CD4-positive, alpha-beta T cell treated with Interleukin-6 at 100 ng/mL for 8 hours (primary cell): ENCODE measurements around the gene PLEKHG4B.

Source experiments
- DNase-seq: peaks from one replicate; pipeline ENCODE4 v3.0.0-alpha.2; 2020; ENCODE audit warnings: mixed read lengths, low spot score

The PLEKHG4B gene

DNA sequence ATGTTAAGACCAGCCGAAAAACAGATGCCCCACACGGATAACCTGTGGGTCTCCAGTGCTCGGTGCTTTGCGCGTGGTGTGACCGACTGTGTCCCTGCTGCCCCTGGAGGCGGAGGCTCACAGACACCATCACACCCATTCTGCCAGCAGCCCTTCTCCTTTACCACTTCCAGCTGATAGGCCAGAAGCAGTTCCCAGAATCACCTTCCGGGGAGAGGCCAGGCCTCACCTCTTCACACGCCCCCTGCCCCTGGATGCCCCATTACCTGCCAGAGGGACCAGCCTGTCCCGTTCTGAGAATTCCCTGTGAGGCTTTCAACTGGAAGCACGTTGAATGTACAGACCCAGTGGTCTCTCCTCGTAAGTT, 77.7 kb downstream of the PLEKHG4B start:
- no peak for DNase-seq

DNA sequence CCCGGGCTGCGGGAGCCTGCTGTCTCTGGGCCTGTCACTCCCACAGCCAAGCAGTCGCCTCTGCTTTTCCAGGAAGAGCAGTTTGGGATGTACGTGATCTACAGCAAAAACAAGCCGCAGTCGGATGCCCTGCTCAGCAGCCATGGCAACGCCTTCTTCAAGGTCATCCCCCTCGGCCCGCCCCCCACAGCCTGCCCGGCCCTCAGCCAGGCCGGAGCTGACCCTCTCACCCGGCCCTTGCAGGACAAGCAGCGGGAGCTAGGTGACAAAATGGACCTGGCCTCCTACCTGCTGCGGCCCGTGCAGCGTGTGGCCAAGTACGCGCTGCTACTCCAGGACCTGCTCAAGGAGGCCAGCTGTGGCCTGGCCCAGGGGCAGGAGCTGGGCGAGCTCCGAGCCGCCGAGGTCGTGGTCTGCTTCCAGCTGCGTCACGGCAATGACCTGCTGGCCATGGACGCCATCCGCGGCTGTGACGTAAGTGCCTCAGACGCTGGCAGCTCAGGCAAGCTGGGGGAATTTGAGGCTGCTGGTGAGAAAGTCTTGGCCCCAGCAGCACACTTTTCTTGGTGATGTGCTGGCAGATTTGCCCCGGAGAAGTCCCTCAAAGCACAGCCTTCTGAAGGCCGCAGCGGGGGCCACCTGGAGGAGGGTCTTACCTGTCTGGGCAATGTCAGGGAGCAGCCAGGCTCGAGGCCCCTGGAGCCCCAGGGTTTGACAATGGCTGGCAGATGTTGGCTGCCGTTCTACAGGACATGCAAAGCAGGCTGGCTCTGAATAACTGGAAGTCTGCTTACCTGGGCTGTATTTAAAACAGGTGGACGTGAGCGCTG, 79.2 kb downstream of the PLEKHG4B start:
- DNase-seq: no peak

DNA sequence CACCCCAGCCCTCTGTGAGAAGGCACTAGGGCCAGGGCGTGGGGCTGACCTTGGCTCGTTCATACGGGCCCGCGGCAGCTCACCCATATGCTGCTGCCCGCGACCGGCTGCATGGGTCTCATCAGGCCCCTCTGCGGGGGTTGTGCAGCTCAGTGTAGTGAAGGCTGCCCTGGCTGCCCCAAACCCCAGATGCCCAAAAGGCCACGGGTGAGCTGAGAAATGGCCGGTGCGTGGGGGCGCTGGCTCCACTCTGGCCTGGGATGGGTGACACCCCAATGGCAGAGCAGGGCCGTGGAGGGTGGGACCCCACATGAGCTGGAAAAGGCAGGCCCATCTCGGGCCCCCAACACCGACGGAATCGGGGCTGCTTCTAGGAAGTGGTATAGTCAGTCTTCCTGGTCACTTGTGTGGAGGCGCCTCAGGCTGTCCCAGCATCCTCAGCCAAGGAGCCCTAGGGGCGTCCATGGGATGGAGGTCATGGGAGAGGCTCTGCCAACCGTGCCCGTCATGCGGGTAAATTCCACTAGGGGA, 79.9 kb downstream of the PLEKHG4B start:
- DNase-seq: no peak

DNA sequence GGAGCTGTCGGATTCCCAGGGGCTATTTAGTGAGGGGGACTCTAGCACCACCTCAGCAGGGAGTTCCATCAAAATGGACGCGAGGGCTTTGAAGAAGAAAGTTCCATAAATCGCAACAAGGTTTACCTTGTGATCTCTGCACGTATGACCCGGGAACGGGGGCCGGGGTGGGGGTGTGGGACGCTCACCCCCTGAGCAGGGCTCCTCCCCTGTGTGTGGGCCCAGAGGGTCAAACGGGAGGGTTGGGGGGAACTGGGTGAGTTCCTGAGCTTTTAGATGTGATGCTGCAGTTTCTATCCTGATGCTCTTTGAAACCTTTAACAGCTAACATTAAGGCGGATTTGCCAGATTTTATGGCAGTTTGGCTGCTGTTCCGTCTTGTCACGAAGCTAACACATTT, 80.5 kb downstream of the PLEKHG4B start:
- no peak for DNase-seq

DNA sequence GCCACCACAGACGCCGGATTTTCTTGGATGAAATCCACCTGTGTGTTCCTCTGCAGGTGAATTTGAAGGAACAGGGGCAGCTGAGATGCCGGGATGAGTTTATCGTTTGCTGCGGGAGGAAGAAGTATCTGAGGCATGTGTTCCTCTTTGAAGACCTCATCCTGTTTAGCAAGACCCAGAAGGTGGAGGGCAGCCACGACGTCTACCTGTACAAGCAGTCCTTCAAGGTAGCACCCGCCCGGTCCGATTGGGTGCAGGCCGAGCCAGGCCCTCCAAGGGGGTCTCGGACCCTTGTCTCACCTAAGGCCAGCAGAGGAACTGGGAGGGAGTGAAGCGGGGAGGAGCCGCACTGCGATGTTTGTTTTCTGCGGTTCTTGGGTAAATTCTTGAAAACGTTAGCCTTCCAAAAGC, 80.9 kb downstream of the PLEKHG4B start:
- no peak for DNase-seq

DNA sequence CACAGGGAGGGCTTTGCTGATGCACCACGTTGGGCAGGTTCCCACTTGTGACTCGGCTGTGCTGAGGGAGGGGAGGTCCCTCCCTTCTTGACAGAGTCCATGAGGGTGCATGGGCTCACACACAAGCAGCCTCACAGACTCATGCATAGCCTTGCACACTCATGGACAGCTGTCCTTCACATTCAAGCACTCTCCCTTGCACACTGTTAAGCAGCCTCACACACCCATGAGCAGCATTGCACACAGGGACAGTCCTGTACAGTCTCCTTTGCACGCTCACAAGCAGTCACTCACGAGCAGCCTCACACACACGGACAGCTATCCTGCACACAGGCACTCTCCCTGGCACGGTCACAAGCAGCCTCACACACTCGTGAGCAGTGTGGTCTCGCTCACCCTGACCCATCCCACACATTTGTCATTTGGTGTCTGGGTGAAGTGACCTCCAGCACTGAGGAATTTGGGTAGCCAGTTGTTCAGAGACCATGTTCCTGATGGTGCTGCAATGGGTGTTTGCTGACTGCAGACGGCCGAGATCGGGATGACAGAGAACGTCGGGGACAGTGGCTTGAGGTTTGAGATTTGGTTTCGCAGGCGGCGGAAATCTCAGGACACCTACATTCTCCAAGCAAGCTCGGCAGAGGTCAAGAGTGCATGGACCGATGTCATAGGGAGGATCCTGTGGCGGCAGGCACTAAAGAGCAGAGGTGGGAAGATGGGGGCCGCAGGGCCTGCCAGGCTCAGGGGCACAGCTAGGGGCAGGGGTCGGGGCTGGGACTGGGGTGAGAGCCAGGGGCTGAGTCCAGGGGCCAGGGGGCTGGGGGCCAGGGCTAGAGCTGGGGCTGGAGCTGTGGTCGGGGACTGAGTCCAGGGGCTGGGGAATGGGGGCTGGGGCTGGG, 81.7 kb downstream of the PLEKHG4B start:
- no peak for DNase-seq

DNA sequence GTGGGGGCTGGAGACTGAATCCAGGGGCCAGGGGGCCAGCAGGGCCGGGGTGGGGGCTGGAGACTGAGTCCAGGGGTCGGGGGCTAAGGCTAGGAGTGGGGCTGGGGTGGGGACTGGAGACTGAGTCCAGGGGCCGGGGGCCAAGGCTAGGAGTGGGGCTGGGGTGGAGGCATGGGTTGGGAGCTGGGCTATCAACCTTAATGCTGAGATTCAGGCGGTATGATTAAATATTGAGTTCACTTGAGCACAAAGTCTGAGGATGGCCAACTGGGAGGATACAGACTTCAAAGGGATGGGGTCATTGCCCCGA, 82.3 kb downstream of the PLEKHG4B start:
- no peak for DNase-seq

DNA sequence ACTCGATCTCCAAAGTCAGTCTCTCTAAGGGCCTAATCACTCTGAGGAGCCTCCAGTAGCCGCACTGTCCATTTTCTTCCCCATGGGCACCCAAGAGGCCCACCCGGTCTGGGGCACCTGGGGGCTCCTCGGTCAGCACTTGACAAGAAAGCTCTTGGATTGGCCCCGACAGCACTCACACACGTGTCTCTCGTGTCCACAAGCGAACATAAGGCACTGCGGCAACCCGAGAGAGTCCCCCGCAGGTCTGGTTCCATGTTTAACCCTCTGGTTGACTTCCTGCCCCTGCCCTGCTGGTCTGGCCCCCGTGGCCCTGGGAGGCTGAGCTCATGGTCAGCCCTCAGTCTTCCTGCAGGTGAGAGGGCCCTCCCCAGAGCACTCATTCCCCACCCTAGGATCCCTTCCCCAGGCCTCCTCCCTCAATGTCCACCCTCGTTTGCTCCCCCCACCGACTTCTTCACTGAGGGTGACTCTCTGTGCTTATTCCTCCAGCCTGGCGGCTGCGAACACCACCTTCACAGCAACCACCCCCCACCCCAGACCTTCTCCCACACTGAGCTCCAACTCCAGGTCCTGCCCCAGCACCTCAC, 83.0 kb downstream of the PLEKHG4B start:
- no peak for DNase-seq

DNA sequence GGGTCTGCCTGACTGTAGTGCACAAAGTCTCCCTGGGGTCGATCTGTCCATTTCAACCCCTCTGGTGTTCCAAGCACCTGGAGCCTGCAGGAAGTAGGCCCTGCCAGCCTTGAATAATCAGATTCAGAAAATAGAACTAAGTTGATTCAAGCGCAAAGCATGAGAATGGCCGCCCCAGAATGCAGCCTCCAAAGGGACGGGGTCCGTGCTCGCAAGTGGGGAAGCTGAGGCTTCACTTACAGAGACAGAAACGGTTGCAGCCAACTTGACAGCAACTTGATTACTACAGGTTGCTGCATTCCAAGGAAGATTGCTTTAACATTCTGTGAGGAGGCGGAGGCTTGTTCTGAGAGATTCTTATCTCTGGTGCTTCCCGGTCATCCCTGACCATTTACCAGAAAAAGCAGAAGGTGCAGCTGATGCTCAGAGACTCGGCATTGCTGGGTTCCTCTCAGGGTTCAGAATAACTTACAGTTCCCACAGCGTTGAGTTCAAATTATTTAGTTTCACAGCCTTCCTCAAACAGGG, 84.4 kb downstream of the PLEKHG4B start:
- DNase-seq: no peak

DNA sequence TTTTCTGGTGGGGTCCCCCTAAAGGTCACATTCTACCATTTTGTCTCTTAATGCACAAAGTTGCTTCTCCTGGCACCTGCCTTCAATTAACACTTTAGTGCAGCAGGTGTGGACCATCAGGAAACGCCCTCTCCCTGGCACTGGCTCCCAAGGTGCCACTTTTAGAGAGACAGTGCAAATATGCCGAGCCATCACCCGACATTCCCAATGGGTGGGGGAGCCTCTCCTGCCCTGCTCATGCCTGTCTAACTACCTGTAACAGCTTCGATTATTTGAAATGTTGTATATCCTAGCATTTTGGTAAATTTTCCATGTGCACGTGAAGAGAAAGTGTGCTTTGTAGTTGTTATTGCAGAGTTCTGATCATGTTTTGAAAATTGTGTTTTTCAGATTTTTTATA, 86.1 kb downstream of the PLEKHG4B start:
- DNase-seq: no peak

DNA sequence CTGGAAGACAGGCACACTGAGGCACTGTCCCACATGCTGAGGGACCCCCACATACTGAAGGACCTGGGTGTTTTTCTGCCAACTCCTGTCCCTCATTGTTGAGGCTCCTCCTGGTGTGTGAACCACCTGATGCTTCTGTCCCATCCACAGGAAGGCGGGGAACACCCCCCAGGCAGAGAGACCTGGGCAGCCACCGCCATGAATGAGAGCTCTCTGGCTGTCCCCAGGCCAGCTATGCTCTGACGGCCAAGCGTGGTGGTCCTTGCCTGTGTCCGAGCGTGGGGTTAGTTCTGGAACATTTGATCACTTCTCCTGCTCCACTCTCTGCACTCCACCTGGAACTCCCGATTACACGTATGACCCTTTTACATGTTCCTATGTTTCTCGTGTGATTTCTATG, 87.4 kb downstream of the PLEKHG4B start:
- no peak for DNase-seq

DNA sequence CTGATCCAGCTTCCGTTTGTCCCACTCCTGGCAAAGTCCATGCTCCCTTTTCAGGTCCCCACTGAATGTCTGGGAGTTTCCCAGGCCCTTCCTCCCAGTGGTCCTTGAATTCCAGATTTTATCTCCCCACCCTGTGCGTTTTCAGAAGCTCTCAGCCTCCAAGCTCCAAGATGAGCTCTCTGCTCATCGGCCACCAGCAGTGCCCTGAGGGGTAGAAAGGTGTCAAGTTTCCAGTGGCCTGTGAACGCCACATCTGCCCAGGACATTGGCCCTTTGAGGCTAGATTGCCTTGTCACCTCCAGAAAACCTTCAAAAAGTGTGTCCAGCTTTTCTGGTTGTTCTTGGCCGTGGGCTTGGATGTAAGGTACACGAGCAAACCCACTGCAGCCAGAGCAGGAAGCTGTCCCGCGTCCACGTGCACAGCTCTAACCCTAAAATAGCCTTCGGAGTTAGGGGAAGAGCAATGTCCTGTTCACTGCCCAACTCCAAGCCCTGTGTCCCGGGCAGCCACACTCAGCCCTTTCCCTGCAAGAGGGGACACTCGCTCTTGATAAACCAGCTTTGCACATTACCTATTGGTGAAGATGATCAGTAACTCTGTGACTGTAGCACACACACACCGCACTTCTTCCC, 88.4 kb downstream of the PLEKHG4B start:
- DNase-seq: no peak

DNA sequence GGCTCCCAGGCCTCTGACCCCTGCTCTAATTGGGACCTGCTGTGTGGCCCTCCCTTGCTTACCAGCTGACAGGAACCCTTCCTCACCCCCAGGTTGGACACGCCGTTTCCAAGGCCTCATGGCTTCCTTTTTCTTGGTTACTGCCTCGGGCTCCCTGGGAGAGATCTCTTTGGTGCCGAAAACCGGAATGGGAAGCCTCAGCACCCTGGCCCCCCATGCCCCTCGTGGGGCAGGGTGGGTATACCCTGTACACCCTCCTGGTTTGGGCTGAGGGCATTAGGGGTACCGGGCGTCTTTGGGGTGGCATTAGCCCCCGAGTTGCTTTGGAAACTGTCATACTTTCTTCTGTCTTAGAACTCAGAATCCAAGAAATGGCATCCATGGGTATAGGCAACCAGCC, 89.2 kb downstream of the PLEKHG4B start:
- DNase-seq: no peak

DNA sequence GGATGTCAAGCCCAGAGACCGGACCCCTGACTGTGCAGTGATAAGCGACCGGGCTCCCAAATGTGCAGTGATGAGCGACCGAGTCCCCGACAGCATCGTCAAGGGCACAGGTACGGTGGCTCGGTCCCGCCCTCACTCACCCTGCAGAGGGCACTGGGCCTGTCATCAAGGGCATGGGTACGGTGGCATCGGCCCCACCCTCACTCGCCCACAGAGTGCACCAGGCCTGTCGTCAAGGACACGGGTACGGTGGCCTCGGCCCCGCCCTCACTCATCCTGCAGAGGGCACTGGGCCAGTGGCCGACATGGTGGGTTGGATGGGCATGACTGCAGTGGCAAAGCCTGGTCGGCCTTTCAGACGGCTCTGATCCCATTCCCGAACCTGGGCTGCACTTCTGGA, 89.6 kb downstream of the PLEKHG4B start:
- DNase-seq: no peak

DNA sequence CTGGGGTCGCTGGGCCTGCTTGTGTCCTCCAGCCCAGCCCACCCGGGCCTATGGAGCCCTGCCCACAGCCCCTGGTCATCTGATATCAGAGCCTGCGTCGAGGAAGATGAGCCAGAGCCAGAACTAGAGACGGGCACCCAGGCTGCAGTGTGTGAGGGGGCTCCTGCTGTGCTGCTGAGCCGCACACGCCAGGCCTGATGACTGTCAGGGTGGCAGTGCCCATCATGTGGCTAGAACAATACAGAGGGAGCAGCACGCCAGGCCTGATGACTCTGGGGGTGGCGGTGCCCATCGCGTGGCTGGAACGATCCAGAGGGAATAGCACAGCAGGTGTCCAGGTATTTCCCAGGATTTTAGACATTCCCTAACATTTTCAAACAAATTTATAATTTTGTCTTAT, 90.2 kb downstream of the PLEKHG4B start:
- no peak for DNase-seq

DNA sequence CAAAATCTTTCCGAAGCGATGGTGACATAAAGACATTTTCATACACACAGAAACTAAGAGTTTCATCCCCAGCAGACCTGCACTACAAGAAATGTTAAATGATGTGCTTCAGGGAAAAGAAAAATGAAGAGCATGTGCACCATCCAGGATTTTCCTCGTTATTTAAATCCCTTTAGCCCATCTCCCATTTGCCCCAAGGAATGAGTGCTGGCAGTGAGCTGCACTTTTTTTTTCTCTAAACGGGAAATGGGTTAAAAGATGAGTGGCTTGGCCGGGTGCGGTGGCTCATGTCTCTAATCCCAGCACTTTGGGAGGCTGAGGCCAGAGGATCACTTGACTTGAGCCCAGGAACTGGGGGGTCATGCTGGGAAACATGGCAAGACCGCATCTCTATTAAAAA, 92.5 kb downstream of the PLEKHG4B start:
- no peak for DNase-seq

DNA sequence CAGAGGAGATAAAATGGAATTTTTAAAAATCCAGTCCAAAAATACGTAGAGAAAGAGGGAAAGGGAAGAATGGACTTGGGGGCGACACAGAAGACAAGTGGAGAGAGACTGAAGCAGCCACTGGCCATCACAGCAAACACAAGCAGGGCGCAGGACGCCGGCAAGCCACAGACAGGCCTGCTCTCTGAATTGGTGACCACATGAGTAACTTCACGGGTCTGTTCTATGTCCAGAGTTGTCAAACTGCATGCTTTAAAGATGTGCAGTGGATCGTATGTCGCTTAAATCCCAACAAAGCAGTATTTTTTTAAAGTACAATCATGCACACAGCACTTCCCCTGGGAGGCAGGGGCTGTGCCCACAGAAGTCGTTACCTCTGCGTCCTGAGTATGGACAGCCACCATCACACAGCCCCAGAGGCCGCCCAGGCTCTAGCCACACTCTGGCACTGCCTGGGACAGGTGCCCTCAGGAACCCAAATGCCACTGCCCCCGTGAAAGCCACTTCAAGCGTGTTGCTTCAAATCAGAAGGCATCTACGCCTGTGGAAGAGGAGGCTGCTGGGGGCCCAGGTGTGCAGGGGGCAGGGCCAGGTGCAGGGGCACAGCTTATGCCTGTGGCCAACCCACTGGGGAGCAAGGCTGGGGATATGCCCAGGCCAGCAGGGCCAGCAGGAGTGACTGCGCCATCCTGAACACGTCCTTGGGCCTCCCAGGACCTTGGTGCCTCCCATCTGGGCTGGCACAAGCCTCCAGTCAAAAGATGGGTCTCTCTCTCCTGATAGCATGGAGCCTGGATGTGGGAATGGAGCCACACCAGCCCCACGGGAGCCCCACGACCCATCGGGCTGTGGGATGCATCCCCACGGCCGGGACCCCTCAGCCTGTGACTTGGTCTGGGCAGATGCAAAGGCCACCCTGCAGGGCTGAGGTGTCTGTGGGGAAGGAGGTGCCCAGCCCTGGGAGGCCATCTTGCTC, 93.4 kb downstream of the PLEKHG4B start:
- DNase-seq: no peak

DNA sequence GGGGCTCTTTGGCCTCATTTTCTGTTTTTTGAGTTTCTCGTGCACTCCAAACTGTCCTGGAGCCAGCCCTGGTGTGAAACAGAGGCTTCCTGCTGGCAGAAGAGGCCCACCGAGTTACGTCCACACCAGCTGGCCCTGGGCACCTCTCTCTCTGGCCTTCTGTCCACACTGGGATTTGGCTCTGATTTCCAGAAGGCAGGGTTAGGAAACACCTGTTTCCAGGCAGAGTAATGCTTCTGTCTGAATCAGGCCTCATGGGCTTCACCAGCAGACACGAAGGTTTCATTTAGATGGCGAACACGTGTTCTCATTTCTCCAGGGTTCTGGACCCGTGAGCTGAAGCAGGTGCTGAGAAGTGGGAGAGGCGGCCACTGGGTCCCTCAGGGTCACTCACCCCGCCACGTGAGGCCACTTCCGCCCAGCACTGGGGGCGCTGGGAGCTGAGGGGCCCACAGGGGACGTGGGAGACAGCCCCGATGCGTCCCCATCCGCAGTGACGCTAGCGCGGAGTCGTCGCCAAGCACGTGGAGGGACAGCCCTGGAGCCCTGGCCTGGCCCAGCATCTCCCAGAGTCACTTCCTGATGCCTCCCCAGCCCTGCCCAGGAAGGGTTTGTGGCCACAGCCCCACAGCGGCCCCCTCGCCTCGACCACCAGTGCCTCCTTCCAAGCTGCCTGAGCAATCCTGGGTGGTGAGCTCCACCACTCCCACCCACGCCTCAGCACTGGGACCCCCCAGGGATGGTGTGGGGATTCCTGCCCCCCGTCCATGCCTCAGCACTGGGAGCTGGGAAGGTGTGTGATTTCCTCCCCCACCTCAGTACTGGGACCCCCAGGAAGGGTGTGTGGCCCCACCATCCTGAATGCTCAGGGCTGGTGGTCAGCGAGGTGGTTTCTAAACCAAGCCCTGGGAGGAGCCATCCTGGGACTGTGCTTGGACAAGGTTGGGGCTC, 94.4 kb downstream of the PLEKHG4B start:
- DNase-seq: no peak

DNA sequence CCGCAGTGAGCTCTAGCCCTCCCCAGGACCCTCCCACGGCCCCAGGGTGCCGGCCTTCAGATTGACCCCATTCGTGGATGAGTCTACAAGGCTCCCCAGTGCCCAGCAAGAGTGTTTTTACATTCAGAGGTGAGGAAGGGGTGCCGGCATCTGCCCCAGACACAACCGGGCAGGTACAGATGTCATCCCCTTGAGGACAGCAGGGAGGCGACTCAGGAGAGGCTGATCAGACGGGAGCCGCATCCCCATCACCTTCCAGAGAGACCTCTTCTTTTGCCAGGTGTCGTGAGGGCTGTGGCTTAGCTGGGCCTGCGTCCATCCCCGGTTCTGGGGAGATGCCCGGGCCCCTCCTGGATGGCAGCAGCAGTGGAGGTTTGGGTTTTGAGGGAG, 95.1 kb downstream of the PLEKHG4B start:
- DNase-seq: no peak
